HepG2 (cell line): ENCODE data around the gene PLXNC1. TPM values are rescaled to one million over a fixed set of nuclear protein-coding genes. Genes with fewer than 3 reads are reported as not detected.

ENCODE experiments used
- ETV5 ChIP-seq: IDR thresholded peaks from 2 replicates; pipeline ENCODE4 v1.6.1; 2018; ENCODE audit warnings: missing biosample characterization, missing genetic modification reagents, inconsistent platforms, borderline replicate concordance
- FOXO1 ChIP-seq: sonication (generic); formaldehyde crosslinking; IDR thresholded peaks from 2 replicates; pipeline ENCODE4 v1.4.0; 2020; ENCODE audit warnings: missing genetic modification reagents
- IRX3 ChIP-seq: sonication (generic); formaldehyde crosslinking; IDR thresholded peaks from 2 replicates; pipeline ENCODE4 v1.8.1; 2023; ENCODE audit warnings: mild to moderate bottlenecking, low read depth, missing genetic modification reagents, borderline replicate concordance
- NCOR1 ChIP-seq: fragments of 200-600 bp; sonication (generic); IDR thresholded peaks from 2 replicates; pipeline ENCODE4 v1.7.0; 2017; ENCODE audit warnings: antibody characterized with exemption, low read length, borderline replicate concordance
- NR2F6 ChIP-seq, 2 experiments: IDR thresholded peaks; 2 replicates each; pipeline ENCODE4 v1.6.1; 2016; ENCODE audit warnings: antibody characterized with exemption in 1 of 2, mild to moderate bottlenecking in 1 of 2
- SAP130 ChIP-seq: IDR thresholded peaks from 2 replicates; pipeline ENCODE4 v1.6.1; 2016; ENCODE audit warnings: low read depth
- SIN3A ChIP-seq: IDR thresholded peaks from 2 replicates; pipeline ENCODE4 v1.6.1; 2011; ENCODE audit warnings: low read depth, mild to moderate bottlenecking, control low read depth, low read length, borderline replicate concordance
- TFAP4 ChIP-seq: sonication (generic); IDR thresholded peaks from 2 replicates; pipeline ENCODE4 v1.6.1; 2016; ENCODE audit warnings: low read depth, borderline replicate concordance
- TGIF2 ChIP-seq: IDR thresholded peaks from 2 replicates; pipeline ENCODE4 v1.6.1; 2016; ENCODE audit warnings: control low read depth, missing compliant biosample characterization
- ZNF446 ChIP-seq: sonication (generic); formaldehyde crosslinking; IDR thresholded peaks from 2 replicates; pipeline ENCODE4 v1.5.0; 2020; ENCODE audit warnings: mild to moderate bottlenecking, missing genetic modification reagents
- ZNF800 ChIP-seq: sonication (generic); formaldehyde crosslinking; IDR thresholded peaks from 2 replicates; pipeline ENCODE4 v1.4.0; 2020; ENCODE audit warnings: missing genetic modification reagents
- polyA plus RNA-seq, 8 experiments: library from polyadenylated mRNA; depleted of rRNA in 3 of 8; stranded (reverse) in 7 of 8; unstranded in 1 of 8; fragments of >200 nt; fragmentation: Illumina TruSeq in 4 of 8; extraction: Trizol in 4 of 8; gene quantifications; 2 replicates each; pipeline versions ENCODE4 v1.2.1 to v1.2.3, GENCODE V29; 2011 to 2016; ENCODE audit warnings: low read depth in 4 of 8, missing spikeins in 1 of 8, mixed read lengths in 1 of 8; ENCODE audit not compliant: insufficient read depth in 1 of 8
- total RNA-seq, 5 experiments: library from RNA; depleted of rRNA; stranded (reverse); fragments of >200 nt; fragmentation: Illumina TruSeq; extraction: Trizol; gene quantifications; 2 replicates each; pipeline ENCODE4 v1.2.3, GENCODE V29; 2016; ENCODE audit warnings: low read depth in 1 of 5
- TF ChIP-seq, protein P1 (sequence below): sonication (generic); formaldehyde crosslinking; IDR thresholded peaks from 2 replicates; pipeline ENCODE4 v1.4.0; 2020; ENCODE audit warnings: missing genetic modification reagents
- TF ChIP-seq, protein P2 (sequence below): sonication (generic); formaldehyde crosslinking; IDR thresholded peaks from 2 replicates; pipeline ENCODE4 v1.4.0; 2020; ENCODE audit warnings: missing genetic modification reagents, borderline replicate concordance
- TF ChIP-seq, protein P3 (sequence below): IDR thresholded peaks from 2 replicates; pipeline ENCODE4 v1.6.1; 2016; ENCODE audit warnings: missing compliant biosample characterization, missing genetic modification reagents, borderline replicate concordance
- TF ChIP-seq, protein P4 (sequence below): IDR thresholded peaks from 2 replicates; pipeline ENCODE4 v1.6.1; 2016; ENCODE audit warnings: mild to moderate bottlenecking

The PLXNC1 gene
- total and polyA plus RNA-seq, 2 of the 13 experiments (the other 11 are each of a cell fraction or from before 2014, with no cell fraction given), result 6.6 to 11.2 TPM

- TF ChIP-seq ZNF800 (CRISPR knock-in tag) (0 out of 2 replicates have a peak, but pooled peaks have one; percentile 17), TFAP4 (peak; percentile 64; the same call in 1 of the 2 replicates), SAP130 (CRISPR knock-in tag) (peak; percentile 88), ZNF446 (no peak), ETV5 (CRISPR knock-in tag) (peak; percentile 86), SIN3A (no peak), NR2F6 (IDR thresholded peaks at IDR 0.05) (peak; percentile 78), NR2F6 (CRISPR knock-in tag; IDR thresholded peaks at IDR 0.05) (peak; percentile 64; the same call in 1 of the 2 replicates), TGIF2 (CRISPR knock-in tag) (peak; percentile 84; the same call in 1 of the 2 replicates), IRX3 (CRISPR knock-in tag) (no peak), FOXO1 (CRISPR knock-in tag) (peak; percentile 80), NCOR1 (peak; percentile 72; the same call in 1 of the 2 replicates)
- TF ChIP-seq, protein P1, sequence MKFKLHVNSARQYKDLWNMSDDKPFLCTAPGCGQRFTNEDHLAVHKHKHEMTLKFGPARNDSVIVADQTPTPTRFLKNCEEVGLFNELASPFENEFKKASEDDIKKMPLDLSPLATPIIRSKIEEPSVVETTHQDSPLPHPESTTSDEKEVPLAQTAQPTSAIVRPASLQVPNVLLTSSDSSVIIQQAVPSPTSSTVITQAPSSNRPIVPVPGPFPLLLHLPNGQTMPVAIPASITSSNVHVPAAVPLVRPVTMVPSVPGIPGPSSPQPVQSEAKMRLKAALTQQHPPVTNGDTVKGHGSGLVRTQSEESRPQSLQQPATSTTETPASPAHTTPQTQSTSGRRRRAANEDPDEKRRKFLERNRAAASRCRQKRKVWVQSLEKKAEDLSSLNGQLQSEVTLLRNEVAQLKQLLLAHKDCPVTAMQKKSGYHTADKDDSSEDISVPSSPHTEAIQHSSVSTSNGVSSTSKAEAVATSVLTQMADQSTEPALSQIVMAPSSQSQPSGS (CRISPR knock-in tag), result peak; percentile 67
- TF ChIP-seq, protein P2, sequence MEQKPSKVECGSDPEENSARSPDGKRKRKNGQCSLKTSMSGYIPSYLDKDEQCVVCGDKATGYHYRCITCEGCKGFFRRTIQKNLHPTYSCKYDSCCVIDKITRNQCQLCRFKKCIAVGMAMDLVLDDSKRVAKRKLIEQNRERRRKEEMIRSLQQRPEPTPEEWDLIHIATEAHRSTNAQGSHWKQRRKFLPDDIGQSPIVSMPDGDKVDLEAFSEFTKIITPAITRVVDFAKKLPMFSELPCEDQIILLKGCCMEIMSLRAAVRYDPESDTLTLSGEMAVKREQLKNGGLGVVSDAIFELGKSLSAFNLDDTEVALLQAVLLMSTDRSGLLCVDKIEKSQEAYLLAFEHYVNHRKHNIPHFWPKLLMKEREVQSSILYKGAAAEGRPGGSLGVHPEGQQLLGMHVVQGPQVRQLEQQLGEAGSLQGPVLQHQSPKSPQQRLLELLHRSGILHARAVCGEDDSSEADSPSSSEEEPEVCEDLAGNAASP (CRISPR knock-in tag), result no peak; the same call in 1 of the 2 replicates
- TF ChIP-seq, protein P3, sequence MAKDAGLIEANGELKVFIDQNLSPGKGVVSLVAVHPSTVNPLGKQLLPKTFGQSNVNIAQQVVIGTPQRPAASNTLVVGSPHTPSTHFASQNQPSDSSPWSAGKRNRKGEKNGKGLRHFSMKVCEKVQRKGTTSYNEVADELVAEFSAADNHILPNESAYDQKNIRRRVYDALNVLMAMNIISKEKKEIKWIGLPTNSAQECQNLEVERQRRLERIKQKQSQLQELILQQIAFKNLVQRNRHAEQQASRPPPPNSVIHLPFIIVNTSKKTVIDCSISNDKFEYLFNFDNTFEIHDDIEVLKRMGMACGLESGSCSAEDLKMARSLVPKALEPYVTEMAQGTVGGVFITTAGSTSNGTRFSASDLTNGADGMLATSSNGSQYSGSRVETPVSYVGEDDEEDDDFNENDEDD, result 0 out of 2 replicates have a peak, but pooled peaks have one; percentile 12
- TF ChIP-seq, protein P4, sequence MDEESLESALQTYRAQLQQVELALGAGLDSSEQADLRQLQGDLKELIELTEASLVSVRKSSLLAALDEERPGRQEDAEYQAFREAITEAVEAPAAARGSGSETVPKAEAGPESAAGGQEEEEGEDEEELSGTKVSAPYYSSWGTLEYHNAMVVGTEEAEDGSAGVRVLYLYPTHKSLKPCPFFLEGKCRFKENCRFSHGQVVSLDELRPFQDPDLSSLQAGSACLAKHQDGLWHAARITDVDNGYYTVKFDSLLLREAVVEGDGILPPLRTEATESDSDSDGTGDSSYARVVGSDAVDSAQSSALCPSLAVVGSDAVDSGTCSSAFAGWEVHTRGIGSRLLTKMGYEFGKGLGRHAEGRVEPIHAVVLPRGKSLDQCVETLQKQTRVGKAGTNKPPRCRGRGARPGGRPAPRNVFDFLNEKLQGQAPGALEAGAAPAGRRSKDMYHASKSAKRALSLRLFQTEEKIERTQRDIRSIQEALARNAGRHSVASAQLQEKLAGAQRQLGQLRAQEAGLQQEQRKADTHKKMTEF (CRISPR knock-in tag), result peak; percentile 85
These were observed 82.1 kb downstream of the PLXNC1 start (continued) for GRCh38 chr12:94230357-94230905.
